ENCODE data around the gene SLC9A4.
"Not testable (repeated sequence)": the region's sequence is repeated elsewhere in the genome, so short reads cannot be mapped to it uniquely, and the experiment has no call there.

Gene SLC9A4

GRCh38 chr2:102551329-102552096, 78.5 kb downstream of the SLC9A4 start:
- no peak for DNase-seq

DNA sequence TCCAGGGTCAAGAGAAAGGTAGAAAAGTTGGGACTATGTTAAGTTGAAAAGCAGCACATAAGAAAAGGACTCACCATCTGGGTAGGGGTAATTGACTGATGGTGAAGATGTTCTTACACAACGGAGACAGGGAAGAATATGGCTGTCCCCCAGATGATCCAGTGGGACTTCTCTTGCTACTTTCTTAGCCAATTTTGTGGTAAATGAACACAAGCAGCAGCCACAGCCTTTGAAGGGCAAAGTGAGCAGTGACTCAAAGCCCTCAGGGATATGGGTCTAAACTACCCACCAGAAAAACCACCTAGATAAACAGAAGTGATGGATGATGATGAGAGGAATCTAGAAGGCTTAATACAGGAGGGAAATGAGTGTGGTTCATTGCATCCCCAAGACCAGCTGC, 80.6 kb downstream of the SLC9A4 start:
- DNase-seq = no peak

- no peak for DNase-seq
Observed at GRCh38 chr2:102558463-102558862, 85.4 kb downstream of the SLC9A4 start.

- DNase-seq = not testable (repeated sequence)
Observed at GRCh38 chr2:102562542-102562941, 89.5 kb downstream of the SLC9A4 start.

GRCh38 chr2:102575888-102576287, 102.9 kb downstream of the SLC9A4 start:
- no peak for DNase-seq

DNA sequence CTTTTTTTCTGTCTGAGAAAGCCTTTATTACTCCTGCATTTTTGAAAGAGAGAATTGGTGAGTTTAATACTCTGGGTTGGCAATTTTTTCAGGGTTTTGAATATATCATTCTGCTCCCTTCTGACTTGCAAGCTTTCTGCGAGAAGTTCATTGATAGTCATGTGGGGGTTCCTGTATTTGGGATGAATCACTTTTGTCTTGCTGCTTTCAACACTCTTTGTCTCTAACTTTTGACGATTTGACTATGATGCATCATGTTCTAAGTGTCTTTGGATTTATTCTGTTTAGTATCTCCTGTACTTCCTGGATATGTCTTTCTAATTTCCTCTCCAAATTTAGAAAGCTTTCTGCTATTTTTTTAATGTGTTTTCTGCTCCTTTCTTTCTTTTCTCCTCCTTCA, 105.3 kb downstream of the SLC9A4 start:
- no peak for DNase-seq

DNA sequence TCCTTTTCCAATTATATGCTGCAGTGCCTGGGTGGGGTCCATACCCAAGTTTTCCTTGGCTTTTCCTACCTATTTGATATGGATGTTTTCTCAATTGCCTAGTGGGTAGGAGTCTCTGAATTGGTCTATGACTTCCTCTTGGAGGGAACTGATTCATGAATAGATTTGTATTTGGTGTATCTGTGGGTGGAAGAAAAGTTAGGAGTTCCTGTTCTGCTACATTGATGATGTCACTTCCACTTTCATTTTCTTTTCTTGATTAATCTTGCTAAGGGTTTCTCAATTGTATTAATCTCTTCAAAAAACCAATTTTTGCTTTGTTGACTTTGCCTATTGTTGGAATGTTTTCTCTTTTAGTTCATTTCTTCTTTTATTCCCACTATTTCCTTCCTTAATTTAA, 108.9 kb downstream of the SLC9A4 start:
- no peak for DNase-seq

DNA sequence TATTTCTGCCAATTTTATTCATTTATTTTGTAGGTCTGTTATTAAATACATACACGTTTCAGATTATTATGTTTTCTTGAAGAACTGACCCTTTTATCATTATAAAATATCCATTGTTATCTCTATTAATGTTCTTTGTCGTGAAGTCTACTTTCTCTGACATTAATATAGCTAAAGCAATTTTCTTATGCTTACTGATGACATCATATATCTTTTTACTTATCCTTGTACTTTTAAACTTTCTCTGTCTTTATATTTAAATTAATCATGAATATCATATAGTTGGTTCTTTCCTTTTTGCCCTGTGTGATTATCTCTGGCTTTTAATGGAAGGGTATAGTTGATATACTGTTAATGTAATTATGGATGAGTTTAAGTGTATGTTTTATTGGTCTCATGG, 109.8 kb downstream of the SLC9A4 start:
- DNase-seq = no peak
